K562 (cell line): ENCODE data around the gene FOXM1. TPM values are rescaled to one million over a fixed set of nuclear protein-coding genes. Genes with fewer than 3 reads are reported as not detected.

ENCODE experiments used
- ATAC-seq: fragments of 200-7000 bp; cut with Tn5 transposase; 3 replicates; pipeline ENCODE4 v1.9.1; 2020; ENCODE audit warnings: moderate library complexity
- BruUV-seq: library from RNA; stranded (reverse); fragments of 400-500 nt; replicated peaks from 2 replicates; lab custom pipeline; 2021; lab: Mats Ljungman, UMichigan
- CTCF ChIA-PET: fragments of 300-600 bp; formaldehyde crosslinking; extraction: SDS; loops from one replicate; lab custom pipeline; 2021; ENCODE audit warnings: low intra/inter-chr PET ratio; lab: Yijun Ruan, JAX
- POLR2A ChIA-PET: fragments of 300-600, 350-650 bp; sonication (Branson Sonifier 250); formaldehyde crosslinking; extraction: SDS; loops from one replicate; lab custom pipeline; 2021; ENCODE audit warnings: antibody characterized with exemption, inconsistent platforms; lab: Yijun Ruan, JAX
- DNase-seq, 4 experiments: peaks; one replicate each; pipeline versions ENCODE4 v3.0.0 to v3.0.0-alpha.2; 2011 to 2018; ENCODE audit warnings: low spot score in 3 of 4, mixed read lengths in 3 of 4; ENCODE audit errors: extremely low read depth in 1 of 4
- FAIRE-seq: peaks from 2 replicates; lab custom pipeline; 2011; peaks lifted over from hg19 to GRCh38; lab: Jason Lieb, UNC
- H2AFZ ChIP-seq: 2 replicates; pipeline ENCODE4 v1.6.0; 2011; ENCODE audit warnings: low read depth, low read length, control low read depth, inconsistent platforms
- H3K27ac ChIP-seq: fragments of 200-600 bp; 3 replicates; pipeline ENCODE4 v1.8.0; 2011; ENCODE audit warnings: low read depth, mild to moderate bottlenecking, control low read depth, inconsistent platforms, low read length, moderate library complexity, mixed read lengths; ENCODE audit errors: extremely low read depth
- H3K27me3 ChIP-seq, 2 experiments: fragments of 300-600 bp in 1 of 2; 2 replicates in 1 of 2; 3 replicates in 1 of 2; pipeline versions ENCODE4 v1.6.0 to v1.8.0; 2011; ENCODE audit warnings: inconsistent platforms in 2 of 2, low read length in 2 of 2, mild to moderate bottlenecking in 1 of 2, mixed read lengths in 1 of 2, moderate library complexity in 1 of 2; ENCODE audit not compliant: control insufficient read depth in 2 of 2, insufficient read depth in 2 of 2
- H3K36me3 ChIP-seq: fragments of 300-600 bp; 3 replicates; pipeline ENCODE4 v1.8.0; 2011; ENCODE audit warnings: mild to moderate bottlenecking, low read length, inconsistent platforms; ENCODE audit not compliant: control insufficient read depth, insufficient read depth
- H3K4me1 ChIP-seq, 2 experiments: fragments of 200-600 bp in 1 of 2; replicated peaks in 1 of 2; 2 replicates in 1 of 2; 3 replicates in 1 of 2; pipeline versions ENCODE4 v1.5.1 to v1.8.0; 2011; ENCODE audit warnings: inconsistent platforms in 2 of 2, low read length in 2 of 2, mild to moderate bottlenecking in 1 of 2, mixed read lengths in 1 of 2, moderate library complexity in 1 of 2; ENCODE audit not compliant: control insufficient read depth in 2 of 2, insufficient read depth in 2 of 2
- H3K4me2 ChIP-seq: 2 replicates; pipeline ENCODE4 v1.6.1; 2011; ENCODE audit warnings: low read length, control low read depth, inconsistent platforms, mixed read lengths; ENCODE audit not compliant: insufficient read depth
- H3K4me3 ChIP-seq: fragments of 200-600 bp; sonication (generic), shearing (Covaris generic); 2 replicates; pipeline ENCODE4 v1.5.1; 2016; ENCODE audit warnings: control low read depth, inconsistent platforms
- H3K79me2 ChIP-seq: fragments of 200-600 bp; 3 replicates; pipeline ENCODE4 v1.8.0; 2011; ENCODE audit warnings: low read length, inconsistent platforms; ENCODE audit not compliant: control insufficient read depth, insufficient read depth
- H3K9ac ChIP-seq, 2 experiments: 2 replicates each; pipeline versions ENCODE4 v1.6.0 to v1.6.1; 2011; ENCODE audit warnings: low read depth in 2 of 2, low read length in 2 of 2, control low read depth in 1 of 2, inconsistent platforms in 1 of 2, mild to moderate bottlenecking in 1 of 2, mixed read lengths in 1 of 2; ENCODE audit not compliant: insufficient read depth in 1 of 2
- H3K9me1 ChIP-seq: one replicate; pipeline ENCODE4 v1.6.0; 2011; ENCODE audit warnings: inconsistent platforms, mild to moderate bottlenecking, low read length, moderate library complexity; ENCODE audit not compliant: control insufficient read depth, insufficient read depth
- H3K9me3 ChIP-seq: replicated peaks from 2 replicates; pipeline ENCODE4 v1.5.1; 2011; ENCODE audit warnings: low read depth, low read length, inconsistent platforms; ENCODE audit not compliant: control insufficient read depth, insufficient read depth
- H4K20me1 ChIP-seq: replicated peaks from 2 replicates; pipeline ENCODE4 v1.6.1; 2011; ENCODE audit warnings: low read length, inconsistent platforms, mixed read lengths; ENCODE audit not compliant: control insufficient read depth, insufficient read depth
- DEAF1 ChIP-seq: fragments of 450-650 bp; formaldehyde crosslinking; IDR thresholded peaks from 2 replicates; pipeline ENCODE4 v1.4.0; 2020; ENCODE audit warnings: mild to moderate bottlenecking, moderate library complexity
- DIDO1 ChIP-seq: fragments of 450-650 bp; IDR thresholded peaks from 2 replicates; pipeline ENCODE4 v1.6.1; 2016; ENCODE audit warnings: low read depth, missing biosample characterization, missing genetic modification characterization
- FOSL1 ChIP-seq: fragments of 200-800 bp; sonication (Bioruptor generic); conservative IDR thresholded peaks from 2 replicates; pipeline ENCODE4 v1.6.1; 2016; ENCODE audit warnings: missing genetic modification characterization, missing compliant biosample characterization
- MYC ChIP-seq, 2 experiments: fragments of 250-450 bp in 1 of 2; sonication (Bioruptor Pico) in 1 of 2; IDR thresholded peaks; 2 replicates each; pipeline versions ENCODE4 v1.5.1 to v1.6.1; 2012 to 2021; ENCODE audit warnings: low read depth in 2 of 2, borderline replicate concordance in 1 of 2, improper control_type of control experiment in 1 of 2, low read length in 1 of 2, mild to moderate bottlenecking in 1 of 2, moderate library complexity in 1 of 2
- RBBP5 ChIP-seq: fragments of 200-600 bp; sonication (generic); IDR thresholded peaks from 2 replicates; pipeline ENCODE4 v1.6.1; 2012; ENCODE audit warnings: borderline replicate concordance, mild to moderate bottlenecking, low read length, control low read depth, inconsistent platforms; ENCODE audit not compliant: insufficient read depth, poor library complexity, severe bottlenecking
- SRSF9 ChIP-seq: fragments of 200-400 bp; formaldehyde crosslinking; IDR thresholded peaks from 2 replicates; pipeline ENCODE4 v1.6.1; 2017; ENCODE audit warnings: low read depth, low read length, borderline replicate concordance
- TAF7 ChIP-seq: fragments of 450-650 bp; IDR thresholded peaks from 2 replicates; pipeline ENCODE4 v1.6.1; 2016; ENCODE audit warnings: missing genetic modification characterization, missing compliant biosample characterization
- ZNF668 ChIP-seq: fragments of 250-450 bp; sonication (Bioruptor Pico); IDR thresholded peaks from 2 replicates; pipeline ENCODE4 v1.8.0; 2022; ENCODE audit warnings: mild to moderate bottlenecking, inconsistent platforms
- ZNF695 ChIP-seq: fragments of 450-650 bp; formaldehyde crosslinking; IDR thresholded peaks from 2 replicates; pipeline ENCODE4 v1.4.0; 2020; ENCODE audit warnings: mild to moderate bottlenecking, moderate library complexity
- ZNF699 ChIP-seq: fragments of 250-450 bp; sonication (Bioruptor Pico); IDR thresholded peaks from 2 replicates; pipeline ENCODE4 v1.8.0; 2021; ENCODE audit warnings: mild to moderate bottlenecking, moderate library complexity; ENCODE audit not compliant: insufficient replicate concordance
- WGBS: fragments of 100-300 bp; shearing (Covaris generic); methylation state at CpG from one replicate; pipeline ENCODE4 v1.1.6; 2016; ENCODE audit warnings: low coverage, mixed read lengths; ENCODE audit not compliant: insufficient coverage; ENCODE audit errors: missing lambda C conversion rate; 5-methylcytosine and 5-hydroxymethylcytosine counted together
- in situ Hi-C: fragments of 300-500 bp; cut with MboI; formaldehyde crosslinking; loops from 4 replicates; pipeline ENCODE4 v1.15.0; 2018; ENCODE audit warnings: inconsistent platforms, mixed read lengths
- intact Hi-C: fragments of 100-400 bp; cut with micrococcal nuclease; formaldehyde crosslinking; loops from 2 replicates; pipeline ENCODE4 v1.14.2; 2022
- polyA plus RNA-seq, 8 experiments: library from polyadenylated mRNA; depleted of rRNA in 4 of 8; stranded (reverse) in 5 of 8; unstranded in 3 of 8; fragments of >200 nt; fragmentation: Nextera tagmentation in 2 of 8; fragmentation: Illumina TruSeq in 1 of 8; extraction: Ambion mirVana in 2 of 8; extraction: Trizol in 1 of 8; gene quantifications; 2 replicates each; pipeline versions ENCODE4 v1.2.1 to v1.2.3, GENCODE V29; 2011 to 2014; ENCODE audit warnings: inconsistent platforms in 1 of 8, missing spikeins in 1 of 8
- total RNA-seq, 7 experiments: library from RNA; depleted of rRNA in 6 of 7; stranded (reverse); fragments of >200 nt in 6 of 7; fragmentation: Illumina TruSeq in 2 of 7; extraction: Trizol in 2 of 7; gene quantifications; 2 replicates each; pipeline versions ENCODE4 v1.2.1 to v1.2.3, GENCODE V29; 2011 to 2021; ENCODE audit warnings: low replicate concordance in 1 of 7
- TF ChIP-seq, protein P1 (sequence below): fragments of 450-650 bp; IDR thresholded peaks from 2 replicates; pipeline ENCODE4 v1.7.1; 2018; ENCODE audit warnings: mild to moderate bottlenecking, low read depth; ENCODE audit not compliant: partially characterized antibody

Gene FOXM1
- total and polyA plus RNA-seq, 9 of the 15 experiments (the other 6 are each of a cell fraction or from before 2014, with no cell fraction given), result 8.9 to 46.9 (median 17.2) TPM

GRCh38 chr12:2832550-2833127 is 44.3 kb downstream of the FOXM1 start:
- CTCF ChIA-PET, result no interaction called here

More at GRCh38 chr12:2832550-2833127, 44.3 kb downstream of the FOXM1 start:
- H3K9ac ChIP-seq, result peak overlapping the region in 1 of 2 experiments; percentile 45; a peak in 1 of 4 replicates
- BruUV-seq, result no TSS peak
- H3K36me3 ChIP-seq, result 0 out of 3 replicates have a peak, but pooled peaks cover 3% of the 10 kb centered on the region
- TF ChIP-seq, protein P1, sequence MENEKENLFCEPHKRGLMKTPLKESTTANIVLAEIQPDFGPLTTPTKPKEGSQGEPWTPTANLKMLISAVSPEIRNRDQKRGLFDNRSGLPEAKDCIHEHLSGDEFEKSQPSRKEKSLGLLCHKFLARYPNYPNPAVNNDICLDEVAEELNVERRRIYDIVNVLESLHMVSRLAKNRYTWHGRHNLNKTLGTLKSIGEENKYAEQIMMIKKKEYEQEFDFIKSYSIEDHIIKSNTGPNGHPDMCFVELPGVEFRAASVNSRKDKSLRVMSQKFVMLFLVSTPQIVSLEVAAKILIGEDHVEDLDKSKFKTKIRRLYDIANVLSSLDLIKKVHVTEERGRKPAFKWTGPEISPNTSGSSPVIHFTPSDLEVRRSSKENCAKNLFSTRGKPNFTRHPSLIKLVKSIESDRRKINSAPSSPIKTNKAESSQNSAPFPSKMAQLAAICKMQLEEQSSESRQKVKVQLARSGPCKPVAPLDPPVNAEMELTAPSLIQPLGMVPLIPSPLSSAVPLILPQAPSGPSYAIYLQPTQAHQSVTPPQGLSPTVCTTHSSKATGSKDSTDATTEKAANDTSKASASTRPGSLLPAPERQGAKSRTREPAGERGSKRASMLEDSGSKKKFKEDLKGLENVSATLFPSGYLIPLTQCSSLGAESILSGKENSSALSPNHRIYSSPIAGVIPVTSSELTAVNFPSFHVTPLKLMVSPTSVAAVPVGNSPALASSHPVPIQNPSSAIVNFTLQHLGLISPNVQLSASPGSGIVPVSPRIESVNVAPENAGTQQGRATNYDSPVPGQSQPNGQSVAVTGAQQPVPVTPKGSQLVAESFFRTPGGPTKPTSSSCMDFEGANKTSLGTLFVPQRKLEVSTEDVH, result no peak
- no peak for TF ChIP-seq TAF7 (tag)
- no peak for TF ChIP-seq SRSF9
- TF ChIP-seq ZNF699 (CRISPR knock-in tag), result no peak
- no peak for TF ChIP-seq FOSL1 (tag)
- no peak for TF ChIP-seq ZNF668
- no peak for TF ChIP-seq MYC (IDR thresholded peaks at IDR 0.05; ENCODE audit: low read depth, low read length)
- TF ChIP-seq MYC (CRISPR knock-in tag; IDR thresholded peaks at IDR 0.05; ENCODE audit: borderline replicate concordance, low read depth), result no peak
- no peak for TF ChIP-seq DEAF1 (CRISPR knock-in tag)
- no peak for TF ChIP-seq RBBP5
- TF ChIP-seq DIDO1 (tag), result no peak
- TF ChIP-seq ZNF695 (CRISPR knock-in tag), result no peak
- DNase-seq (no peak), ATAC-seq (no peak), FAIRE-seq (no peak)
- POLR2A ChIA-PET, result interaction anchor here (0.6 kb wide), 1 partner anchor 106 kb away, joined by 3 read pairs; no protein-coding TSS in a partner anchor
- H3K9me1 ChIP-seq, result no peaks in the 10 kb centered on the region
- no peaks in the 10 kb centered on the region for H3K79me2 ChIP-seq
- no peak overlapping the region for H3K4me2 ChIP-seq
- 63% methylated on average over 6 of the region's 6 CpGs for WGBS
- H3K9me3 ChIP-seq, result no peaks in the 10 kb centered on the region
- H3K4me1 ChIP-seq, result peaks cover 0 to 8% of the 10 kb centered on the region in 2 experiments; a peak in 3 of 5 replicates
- intact Hi-C loops (no loop called here), in situ Hi-C loops (no loop called here)
- no peaks in the 10 kb centered on the region for H4K20me1 ChIP-seq
- no peak overlapping the region for H2AFZ ChIP-seq
- H3K27me3 ChIP-seq, result no peaks in the 10 kb centered on the region
- H3K4me3 ChIP-seq, result no peak overlapping the region
- H3K27ac ChIP-seq, result no peak overlapping the region
